Posterior cingulate gyrus (tissue), 11 donors: Measurements from ENCODE around the gene GPN2.

Experiments
- DNase-seq, 10 donors: peaks; one replicate each; pipeline versions ENCODE4 v3.0.0 to v3.0.0-alpha.2; 2020 to 2021; ENCODE audit warnings: mixed read lengths in 3 of 10
- intact Hi-C: fragments of 100-400 bp; cut with DNase I; formaldehyde crosslinking; loops from one replicate; pipeline ENCODE4 v1.15.1; 2023

Gene GPN2

GRCh38 chr1:26889551-26890466 is at the start of gene GPN2:
Gene GPN2 (minus strand): TSS chr1:26890283. CDS start chr1:26890096, 187 bp downstream.
- DNase-seq, result peak; percentile 74 to 98 (median 85)
- intact Hi-C loops, result no loop called here

- DNase-seq, result peak in 1 of 10 donors; percentile 32
- intact Hi-C loops, result no loop called here
These were observed 48.6 kb upstream of the GPN2 start for GRCh38 chr1:26938659-26939025.

- peak in 1 of 10 donors; percentile 41 for DNase-seq
- intact Hi-C loops, result no loop called here
These were observed 48.0 kb upstream of the GPN2 start for GRCh38 chr1:26938004-26938658.

GRCh38 chr1:26936823-26937222 is 46.7 kb upstream of the GPN2 start:
- DNase-seq, result no peak
- intact Hi-C loops, result no loop called here

GRCh38 chr1:26932531-26932930 is 42.4 kb upstream of the GPN2 start:
- intact Hi-C loops, result no loop called here

GRCh38 chr1:26923711-26924110 is 33.6 kb upstream of the GPN2 start:
- DNase-seq, result peak in 1 of 10 donors; percentile 4
- intact Hi-C loops, result no loop called here

More at GRCh38 chr1:26932531-26932930, 42.4 kb upstream of the GPN2 start:
- DNase-seq, result no peak

GRCh38 chr1:26922901-26923300 is 32.8 kb upstream of the GPN2 start:
- peak in 1 of 10 donors; percentile 7 for DNase-seq
- intact Hi-C loops, result no loop called here

- intact Hi-C loops, result no loop called here
- no peak for DNase-seq
These were observed 32.3 kb upstream of the GPN2 start for GRCh38 chr1:26922431-26922729.

GRCh38 chr1:26921540-26922430 is 31.7 kb upstream of the GPN2 start, which contains the start of gene NUDC:
Gene NUDC (plus strand): TSS chr1:26921743. CDS start chr1:26921849, 106 bp downstream.
- peak; percentile 97 to 100 (median 98) for DNase-seq
- intact Hi-C loops, result no loop called here

- DNase-seq, result no peak
These were observed 31.1 kb upstream of the GPN2 start for GRCh38 chr1:26921126-26921539.

GRCh38 chr1:26915204-26915842 is 25.2 kb upstream of the GPN2 start:
- DNase-seq, result peak in 2 of 10 donors; percentile 20 to 26

More at GRCh38 chr1:26921126-26921539, 31.1 kb upstream of the GPN2 start:
- intact Hi-C loops, result no loop called here

GRCh38 chr1:26913754-26914619 is 23.9 kb upstream of the GPN2 start, which contains the start of gene NR0B2:
Gene NR0B2 (minus strand): TSS chr1:26913975. CDS start chr1:26913940, 35 bp downstream.
- intact Hi-C loops, result no loop called here
- DNase-seq, result peak in 1 of 10 donors; percentile 67

More at GRCh38 chr1:26915204-26915842, 25.2 kb upstream of the GPN2 start:
- intact Hi-C loops, result no loop called here

GRCh38 chr1:26913389-26913753 is 23.3 kb upstream of the GPN2 start:
- DNase-seq, result peak in 1 of 10 donors; percentile 50
- intact Hi-C loops, result no loop called here

GRCh38 chr1:26912147-26912490 is 22.0 kb upstream of the GPN2 start:
- intact Hi-C loops, result no loop called here
- DNase-seq, result no peak

- DNase-seq, result peak in 1 of 10 donors; percentile 52
- intact Hi-C loops, result no loop called here
These were observed 21.5 kb upstream of the GPN2 start for GRCh38 chr1:26911399-26912146.

- DNase-seq, result peak in 1 of 10 donors; percentile 7
These were observed 20.5 kb upstream of the GPN2 start for GRCh38 chr1:26910343-26911160.

GRCh38 chr1:26909951-26910342 is 19.9 kb upstream of the GPN2 start:
- peak in 2 of 10 donors; percentile 25 to 82 for DNase-seq
- intact Hi-C loops, result no loop called here

More at GRCh38 chr1:26910343-26911160, 20.5 kb upstream of the GPN2 start:
- intact Hi-C loops, result no loop called here
